Brain microvascular endothelial cell (primary cell): ENCODE data around the gene ZNF229.
"Not testable (repeated sequence)": the region's sequence is repeated elsewhere in the genome, so short reads cannot be mapped to it uniquely, and the experiment has no call there.

Experiments
- DNase-seq: peaks from one replicate; pipeline ENCODE4 v3.0.0-alpha.2; 2020
- H3K27ac ChIP-seq: fragments of 250-450 bp; sonication (Bioruptor Pico); 2 replicates; pipeline ENCODE4 v1.5.1; 2020; ENCODE audit warnings: mild to moderate bottlenecking, moderate library complexity
- H3K27me3 ChIP-seq: fragments of 250-450 bp; sonication (Bioruptor Pico); replicated peaks from 2 replicates; pipeline ENCODE4 v1.5.1; 2020; ENCODE audit warnings: mild to moderate bottlenecking
- H3K36me3 ChIP-seq: fragments of 250-450 bp; sonication (Bioruptor Pico); replicated peaks from 2 replicates; pipeline ENCODE4 v1.5.1; 2020; ENCODE audit warnings: mild to moderate bottlenecking
- H3K4me3 ChIP-seq: 2 replicates; pipeline ENCODE4 v1.5.1; 2011; ENCODE audit warnings: low read depth, mild to moderate bottlenecking, control low read depth, low read length, moderate library complexity
- in situ Hi-C: cut with HindIII; loops from 2 replicates; pipeline ENCODE4 v1.10.0; 2017; ENCODE audit warnings: low sequenced_read_pairs, low pct_ligation_motif_present
- TF ChIP-seq, protein P1 (sequence below): IDR thresholded peaks from 2 replicates; pipeline ENCODE4 v1.5.1; 2011; ENCODE audit warnings: low read depth, mild to moderate bottlenecking, moderate library complexity, low read length, control low read depth, inconsistent platforms; ENCODE audit errors: missing control alignments

The ZNF229 gene

DNA sequence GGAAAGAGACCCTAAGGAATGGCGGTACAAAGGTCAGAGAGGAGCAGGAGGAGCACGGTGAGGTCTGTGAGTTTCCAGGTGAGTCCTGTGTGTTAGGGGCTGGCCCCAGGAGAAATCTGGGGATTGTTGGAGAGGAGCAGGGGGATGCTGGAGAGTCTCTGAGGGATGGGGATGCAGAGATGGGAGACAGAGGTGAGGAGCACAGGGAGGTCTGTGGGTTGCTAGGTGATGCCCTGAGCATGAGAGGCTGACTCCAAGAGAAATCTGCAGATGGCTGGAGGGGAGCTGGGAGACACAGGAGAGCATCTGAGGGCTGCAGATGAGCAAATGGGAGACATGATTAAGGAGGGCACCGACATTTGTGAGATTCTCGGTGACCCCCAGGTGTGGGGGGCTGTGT lies 4.1 kb upstream of the ZNF229 start:
- Histone ChIP-seq H3K4me3 (no peak overlapping the region), H3K27me3 (no peaks in the 10 kb centered on the region), H3K36me3 (no peaks in the 10 kb centered on the region), H3K27ac (no peak overlapping the region)
- no peak for DNase-seq
- TF ChIP-seq, protein P1, sequence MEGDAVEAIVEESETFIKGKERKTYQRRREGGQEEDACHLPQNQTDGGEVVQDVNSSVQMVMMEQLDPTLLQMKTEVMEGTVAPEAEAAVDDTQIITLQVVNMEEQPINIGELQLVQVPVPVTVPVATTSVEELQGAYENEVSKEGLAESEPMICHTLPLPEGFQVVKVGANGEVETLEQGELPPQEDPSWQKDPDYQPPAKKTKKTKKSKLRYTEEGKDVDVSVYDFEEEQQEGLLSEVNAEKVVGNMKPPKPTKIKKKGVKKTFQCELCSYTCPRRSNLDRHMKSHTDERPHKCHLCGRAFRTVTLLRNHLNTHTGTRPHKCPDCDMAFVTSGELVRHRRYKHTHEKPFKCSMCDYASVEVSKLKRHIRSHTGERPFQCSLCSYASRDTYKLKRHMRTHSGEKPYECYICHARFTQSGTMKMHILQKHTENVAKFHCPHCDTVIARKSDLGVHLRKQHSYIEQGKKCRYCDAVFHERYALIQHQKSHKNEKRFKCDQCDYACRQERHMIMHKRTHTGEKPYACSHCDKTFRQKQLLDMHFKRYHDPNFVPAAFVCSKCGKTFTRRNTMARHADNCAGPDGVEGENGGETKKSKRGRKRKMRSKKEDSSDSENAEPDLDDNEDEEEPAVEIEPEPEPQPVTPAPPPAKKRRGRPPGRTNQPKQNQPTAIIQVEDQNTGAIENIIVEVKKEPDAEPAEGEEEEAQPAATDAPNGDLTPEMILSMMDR: no peak
- in situ Hi-C loops: no loop called here

DNA sequence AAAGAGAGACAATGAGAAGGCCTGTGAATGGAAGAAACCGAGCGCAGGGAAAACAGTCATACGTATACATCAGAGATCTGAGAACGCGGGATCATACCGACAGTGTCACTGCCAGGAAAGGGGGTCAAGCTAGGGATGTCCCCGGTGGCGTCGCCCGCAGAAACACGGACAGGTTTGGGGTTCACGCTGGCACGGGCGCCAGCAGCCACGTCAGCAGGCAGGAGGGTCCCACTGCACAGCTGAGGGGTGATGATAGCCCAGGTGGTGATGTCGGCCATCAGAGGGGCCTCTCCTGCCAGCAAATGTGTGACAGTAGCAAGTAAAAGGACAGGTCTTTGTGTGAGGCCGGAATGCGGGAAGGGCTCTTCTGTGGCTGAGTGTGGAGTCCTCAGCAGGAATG lies 3.4 kb upstream of the ZNF229 start:
- H3K4me3 ChIP-seq: no peak overlapping the region

DNA sequence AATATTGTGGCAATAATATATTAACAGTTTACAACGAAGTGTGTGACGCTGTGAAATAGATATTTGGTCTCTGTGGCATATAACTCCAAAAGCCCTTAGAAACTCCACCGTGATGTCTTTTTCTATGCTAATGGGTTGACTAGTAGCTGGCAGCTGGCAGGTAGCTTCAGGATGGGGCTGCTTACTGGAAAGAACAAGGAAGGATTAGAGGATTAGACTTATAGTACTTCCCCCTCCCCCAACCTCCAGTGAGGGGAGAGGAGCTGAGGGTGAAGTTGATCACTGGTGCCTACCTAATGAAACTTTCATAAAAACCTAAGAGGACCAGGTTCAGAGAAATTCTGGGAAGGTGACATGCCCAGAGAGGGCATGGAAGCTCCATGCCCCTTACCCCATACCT lies 9.8 kb downstream of the ZNF229 start:
- Histone ChIP-seq H3K36me3 (peaks cover 24% of the 10 kb centered on the region), H3K27ac (no peak overlapping the region), H3K27me3 (no peaks in the 10 kb centered on the region), H3K4me3 (no peak overlapping the region)
- in situ Hi-C loops: no loop called here
- TF ChIP-seq, protein P1: no peak
- no peak for DNase-seq

More for the DNA sequence above, 3.4 kb upstream of the ZNF229 start:
- DNase-seq: no peak
- Histone ChIP-seq H3K36me3 (no peaks in the 10 kb centered on the region), H3K27ac (no peak overlapping the region), H3K27me3 (no peaks in the 10 kb centered on the region)
- TF ChIP-seq, protein P1: no peak
- in situ Hi-C loops: no loop called here

DNA sequence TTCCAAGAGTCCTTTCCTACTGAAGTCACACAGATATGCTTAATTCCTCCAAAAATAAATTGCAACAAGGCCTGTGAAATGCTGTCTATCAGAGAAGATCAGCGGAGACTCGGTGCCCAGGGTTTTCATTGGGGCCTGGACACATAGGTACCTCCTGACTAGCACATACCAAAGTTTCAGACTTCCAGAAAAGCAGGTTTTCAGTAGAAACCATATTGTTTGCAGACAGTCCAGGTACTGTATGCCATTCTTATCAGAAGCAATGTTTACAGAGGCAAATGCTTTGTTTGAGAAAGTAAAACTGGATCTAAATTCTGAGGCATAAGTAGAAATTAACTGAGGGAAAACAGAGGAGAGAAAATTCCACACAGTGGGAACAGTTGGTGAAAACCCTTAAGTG lies 12.8 kb downstream of the ZNF229 start:
- TF ChIP-seq, protein P1: no peak
- Histone ChIP-seq H3K36me3 (peaks cover 29% of the 10 kb centered on the region), H3K4me3 (no peak overlapping the region), H3K27me3 (no peaks in the 10 kb centered on the region), H3K27ac (no peak overlapping the region)
- no peak for DNase-seq
- in situ Hi-C loops: no loop called here

DNA sequence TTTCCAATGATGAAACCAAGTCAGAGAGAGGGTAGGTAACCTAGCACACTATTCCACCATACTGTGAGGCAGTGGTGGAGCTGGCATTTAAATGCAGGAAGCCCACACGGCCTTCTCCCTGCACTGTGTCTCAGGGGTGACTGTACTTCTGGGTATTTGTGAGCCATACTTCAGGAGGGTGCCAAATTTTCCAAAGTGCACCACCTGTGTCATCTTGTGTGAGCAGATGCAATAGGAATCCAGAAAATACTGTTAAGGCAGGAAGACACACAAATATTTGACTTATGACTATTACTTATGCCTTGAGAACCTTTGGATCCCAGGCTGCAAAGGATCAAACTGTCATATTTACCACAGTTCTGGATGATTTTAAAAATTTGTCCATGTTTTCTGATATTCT lies 17.3 kb downstream of the ZNF229 start:
- in situ Hi-C loops: no loop called here
- H3K4me3 ChIP-seq: no peak overlapping the region
- H3K36me3 ChIP-seq: peaks cover 47% of the 10 kb centered on the region
- DNase-seq: no peak
- no peaks in the 10 kb centered on the region for H3K27me3 ChIP-seq
- TF ChIP-seq, protein P1: no peak
- H3K27ac ChIP-seq: no peak overlapping the region

DNA sequence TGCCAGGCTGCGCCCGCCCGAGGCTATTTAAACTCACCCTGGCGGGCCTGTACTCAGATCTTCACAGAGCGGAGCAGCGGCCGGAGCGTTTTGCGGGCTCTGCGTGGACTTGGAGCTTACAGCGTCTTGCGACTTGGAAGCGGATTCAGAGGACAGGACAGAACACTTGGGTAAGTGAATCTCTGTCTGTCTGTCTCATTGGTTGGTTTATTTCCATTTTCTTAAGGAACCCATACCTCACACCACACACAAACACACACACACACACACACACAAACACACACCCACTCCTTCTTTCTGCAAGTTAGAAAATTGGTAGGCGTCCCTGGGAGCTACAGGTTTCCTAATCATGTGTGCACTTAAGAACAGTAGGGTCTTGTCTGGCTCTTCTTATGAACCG lies 32.7 kb downstream of the ZNF229 start:
- H3K4me3 ChIP-seq, H3K36me3 ChIP-seq, H3K27ac ChIP-seq, H3K27me3 ChIP-seq, in situ Hi-C loops, DNase-seq: not testable (repeated sequence)
